ENCODE results near the gene SLC17A1.

The SLC17A1 gene

DNA sequence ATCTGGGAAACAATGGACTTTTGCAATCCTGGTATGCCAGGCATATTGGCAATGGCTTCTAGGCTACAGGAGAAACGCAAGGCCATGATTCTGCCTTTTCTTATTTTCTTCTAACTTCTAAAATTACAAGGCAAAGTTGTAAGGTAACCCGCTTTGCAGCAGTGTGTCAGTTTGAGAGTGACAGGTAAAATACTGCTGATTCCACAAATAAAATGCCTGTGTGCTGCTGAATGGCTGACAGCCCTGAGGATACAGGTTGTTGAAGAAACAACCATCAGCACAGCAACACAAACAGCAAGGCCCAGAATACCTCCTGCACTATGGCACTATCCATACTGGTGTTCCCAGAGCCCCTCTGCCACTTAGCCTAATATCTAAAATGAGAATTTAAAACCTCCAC, 37.1 kb downstream of the SLC17A1 start:
- Histone ChIP-seq H3K27ac (ENCODE audit: poor library complexity, severe bottlenecking) (no peak overlapping the region), H3K36me3 (ENCODE audit: low read depth) (no peaks in the 10 kb centered on the region)

DNA sequence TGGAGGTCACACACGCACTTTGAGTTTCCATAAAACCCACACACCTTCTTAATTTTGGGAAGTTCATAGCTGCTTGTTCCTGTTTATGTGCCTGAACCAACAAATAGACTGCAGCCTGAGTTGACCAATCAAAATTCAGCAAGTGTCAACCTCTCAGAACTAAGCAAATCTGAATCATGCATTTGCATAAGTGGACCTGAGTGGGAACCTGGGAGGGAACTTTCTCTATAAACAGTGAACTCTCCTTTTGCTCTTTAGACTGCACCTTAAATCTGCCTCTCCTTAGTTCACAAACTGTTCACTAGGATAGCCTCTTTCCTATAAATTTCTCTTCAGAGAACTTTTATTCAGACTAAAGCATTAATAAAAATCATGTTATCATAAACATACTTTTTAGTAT, 37.9 kb downstream of the SLC17A1 start:
- ATAC-seq (ENCODE audit: low read depth) (no peak), DNase-seq (ENCODE audit: low spot score) (no peak)
- TF ChIP-seq, protein P1, sequence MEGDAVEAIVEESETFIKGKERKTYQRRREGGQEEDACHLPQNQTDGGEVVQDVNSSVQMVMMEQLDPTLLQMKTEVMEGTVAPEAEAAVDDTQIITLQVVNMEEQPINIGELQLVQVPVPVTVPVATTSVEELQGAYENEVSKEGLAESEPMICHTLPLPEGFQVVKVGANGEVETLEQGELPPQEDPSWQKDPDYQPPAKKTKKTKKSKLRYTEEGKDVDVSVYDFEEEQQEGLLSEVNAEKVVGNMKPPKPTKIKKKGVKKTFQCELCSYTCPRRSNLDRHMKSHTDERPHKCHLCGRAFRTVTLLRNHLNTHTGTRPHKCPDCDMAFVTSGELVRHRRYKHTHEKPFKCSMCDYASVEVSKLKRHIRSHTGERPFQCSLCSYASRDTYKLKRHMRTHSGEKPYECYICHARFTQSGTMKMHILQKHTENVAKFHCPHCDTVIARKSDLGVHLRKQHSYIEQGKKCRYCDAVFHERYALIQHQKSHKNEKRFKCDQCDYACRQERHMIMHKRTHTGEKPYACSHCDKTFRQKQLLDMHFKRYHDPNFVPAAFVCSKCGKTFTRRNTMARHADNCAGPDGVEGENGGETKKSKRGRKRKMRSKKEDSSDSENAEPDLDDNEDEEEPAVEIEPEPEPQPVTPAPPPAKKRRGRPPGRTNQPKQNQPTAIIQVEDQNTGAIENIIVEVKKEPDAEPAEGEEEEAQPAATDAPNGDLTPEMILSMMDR (IDR thresholded peaks at IDR 0.05; ENCODE audit: poor library complexity, severe bottlenecking) = no peak
- Histone ChIP-seq H3K27me3 (ENCODE audit: insufficient read depth, poor library complexity, severe bottlenecking) (peaks cover 2% of the 10 kb centered on the region), H3K4me1 (ENCODE audit: insufficient read depth, poor library complexity, severe bottlenecking) (no peaks in the 10 kb centered on the region), H3K9me3 (ENCODE audit: severe bottlenecking) (no peaks in the 10 kb centered on the region), H3K4me3 (ENCODE audit: severe bottlenecking) (no peak overlapping the region), H3K36me3 (ENCODE audit: low read depth) (no peaks in the 10 kb centered on the region), H3K27ac (ENCODE audit: poor library complexity, severe bottlenecking) (no peak overlapping the region)

More for the DNA sequence above, 37.1 kb downstream of the SLC17A1 start:
- peaks cover 2% of the 10 kb centered on the region for H3K27me3 ChIP-seq (ENCODE audit: insufficient read depth, poor library complexity, severe bottlenecking)
- H3K4me3 ChIP-seq (ENCODE audit: severe bottlenecking) = no peak overlapping the region
- no peak for DNase-seq (ENCODE audit: low spot score)
- no peaks in the 10 kb centered on the region for H3K9me3 ChIP-seq (ENCODE audit: severe bottlenecking)
- H3K4me1 ChIP-seq (ENCODE audit: insufficient read depth, poor library complexity, severe bottlenecking) = no peaks in the 10 kb centered on the region
- TF ChIP-seq, protein P1 (IDR thresholded peaks at IDR 0.05; ENCODE audit: poor library complexity, severe bottlenecking) = no peak
- ATAC-seq (ENCODE audit: low read depth) = no peak

DNA sequence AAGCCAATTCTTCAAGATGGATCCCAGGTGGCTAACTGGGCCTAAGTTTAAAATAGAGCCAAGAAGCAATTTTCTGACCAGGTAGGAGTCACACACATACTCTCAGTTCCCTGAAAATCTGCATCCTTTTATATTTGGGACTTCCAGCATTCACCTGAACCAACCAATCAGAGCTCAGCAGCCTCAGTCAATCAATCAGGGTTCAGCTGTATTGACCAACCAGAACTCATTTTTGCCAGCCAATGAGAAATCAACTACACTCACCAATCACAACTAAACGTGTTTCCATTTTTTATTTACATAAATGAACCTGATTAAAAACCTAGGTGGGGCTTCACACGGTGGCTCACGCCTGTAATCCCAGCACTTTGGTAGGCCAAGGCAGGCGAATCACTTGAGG, 39.8 kb downstream of the SLC17A1 start:
- ATAC-seq (ENCODE audit: low read depth) (no peak), DNase-seq (ENCODE audit: low spot score) (no peak)
- Histone ChIP-seq H3K36me3 (ENCODE audit: low read depth) (no peaks in the 10 kb centered on the region), H3K4me3 (ENCODE audit: severe bottlenecking) (no peak overlapping the region), H3K27ac (ENCODE audit: poor library complexity, severe bottlenecking) (no peak overlapping the region), H3K27me3 (ENCODE audit: insufficient read depth, poor library complexity, severe bottlenecking) (no peaks in the 10 kb centered on the region), H3K4me1 (ENCODE audit: insufficient read depth, poor library complexity, severe bottlenecking) (no peaks in the 10 kb centered on the region), H3K9me3 (ENCODE audit: severe bottlenecking) (no peaks in the 10 kb centered on the region)
- TF ChIP-seq, protein P1 (IDR thresholded peaks at IDR 0.05; ENCODE audit: poor library complexity, severe bottlenecking) = no peak

DNA sequence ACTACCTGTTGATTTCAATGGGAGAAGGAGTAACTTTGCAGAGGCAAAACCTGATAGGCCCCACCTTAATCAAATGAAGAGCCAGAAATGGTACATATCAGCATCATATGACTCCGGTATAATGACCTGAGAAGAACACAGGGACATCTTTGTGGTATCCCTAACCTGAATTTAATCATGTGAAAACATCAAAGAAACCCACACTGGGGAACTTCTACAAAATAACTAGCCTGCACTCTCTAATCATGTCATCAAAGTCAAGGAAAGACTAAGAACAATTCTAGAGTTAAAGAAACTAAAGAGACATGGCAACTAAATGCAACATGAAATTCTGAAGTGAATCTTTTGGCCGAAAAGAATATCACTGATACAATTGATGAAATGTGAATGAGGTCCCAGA, 42.4 kb downstream of the SLC17A1 start:
- Histone ChIP-seq H3K4me1 (ENCODE audit: insufficient read depth, poor library complexity, severe bottlenecking) (no peaks in the 10 kb centered on the region), H3K27ac (ENCODE audit: poor library complexity, severe bottlenecking) (no peak overlapping the region), H3K36me3 (ENCODE audit: low read depth) (no peaks in the 10 kb centered on the region), H3K4me3 (ENCODE audit: severe bottlenecking) (no peak overlapping the region), H3K27me3 (ENCODE audit: insufficient read depth, poor library complexity, severe bottlenecking) (no peaks in the 10 kb centered on the region), H3K9me3 (ENCODE audit: severe bottlenecking) (no peaks in the 10 kb centered on the region)
- ATAC-seq (ENCODE audit: low read depth) (no peak), DNase-seq (ENCODE audit: low spot score) (no peak)
- TF ChIP-seq, protein P1 (IDR thresholded peaks at IDR 0.05; ENCODE audit: poor library complexity, severe bottlenecking) = no peak

DNA sequence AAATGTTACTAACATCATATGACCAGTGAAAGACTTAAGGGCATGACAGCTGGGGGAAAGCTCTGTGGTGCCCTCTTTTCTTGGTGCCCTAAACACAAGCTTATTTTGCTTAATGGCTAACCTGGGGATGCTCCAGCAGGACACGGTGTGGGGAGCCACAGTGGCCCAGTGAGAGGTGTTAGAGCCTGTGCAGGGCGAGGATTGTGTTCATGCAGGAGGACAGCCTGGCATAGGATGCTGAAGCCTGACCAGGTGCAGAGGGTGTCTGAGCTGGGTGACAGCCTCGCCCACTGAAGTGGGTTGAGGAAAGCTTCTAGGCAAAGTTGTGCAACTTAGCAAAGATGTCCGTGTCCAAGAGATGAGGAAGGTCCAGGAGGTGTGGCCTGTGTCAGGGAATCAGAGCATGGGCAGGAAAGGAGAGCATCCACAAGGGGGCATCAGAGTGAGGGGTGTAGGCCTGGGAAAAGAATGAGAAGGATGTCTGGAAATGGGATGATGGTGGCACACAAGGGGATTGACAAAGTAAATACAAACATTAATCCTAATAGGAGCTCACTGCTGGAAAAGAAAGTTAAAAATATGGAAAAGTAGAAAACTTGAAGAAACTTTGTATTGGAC, 43.4 kb downstream of the SLC17A1 start:
- no peak overlapping the region for H3K4me3 ChIP-seq (ENCODE audit: severe bottlenecking)
- TF ChIP-seq, protein P1 (IDR thresholded peaks at IDR 0.05; ENCODE audit: poor library complexity, severe bottlenecking) = peak; percentile 46
- H3K27me3 ChIP-seq (ENCODE audit: insufficient read depth, poor library complexity, severe bottlenecking) = no peaks in the 10 kb centered on the region
- H3K4me1 ChIP-seq (ENCODE audit: insufficient read depth, poor library complexity, severe bottlenecking) = no peaks in the 10 kb centered on the region
- no peaks in the 10 kb centered on the region for H3K9me3 ChIP-seq (ENCODE audit: severe bottlenecking)
- DNase-seq (ENCODE audit: low spot score) = no peak
- peak; percentile 77 for ATAC-seq (ENCODE audit: low read depth)
- no peak overlapping the region for H3K27ac ChIP-seq (ENCODE audit: poor library complexity, severe bottlenecking)
- no peaks in the 10 kb centered on the region for H3K36me3 ChIP-seq (ENCODE audit: low read depth)

All from RWPE2 (cell line).